ENCODE measurements around the gene MAML2. TPM values are rescaled to one million over a fixed set of nuclear protein-coding genes. Genes with fewer than 3 reads are reported as not detected.

MAML2 gene
- total and polyA plus RNA-seq, 4 donors: 3.8 to 41.8 (median 13.7) TPM

DNA sequence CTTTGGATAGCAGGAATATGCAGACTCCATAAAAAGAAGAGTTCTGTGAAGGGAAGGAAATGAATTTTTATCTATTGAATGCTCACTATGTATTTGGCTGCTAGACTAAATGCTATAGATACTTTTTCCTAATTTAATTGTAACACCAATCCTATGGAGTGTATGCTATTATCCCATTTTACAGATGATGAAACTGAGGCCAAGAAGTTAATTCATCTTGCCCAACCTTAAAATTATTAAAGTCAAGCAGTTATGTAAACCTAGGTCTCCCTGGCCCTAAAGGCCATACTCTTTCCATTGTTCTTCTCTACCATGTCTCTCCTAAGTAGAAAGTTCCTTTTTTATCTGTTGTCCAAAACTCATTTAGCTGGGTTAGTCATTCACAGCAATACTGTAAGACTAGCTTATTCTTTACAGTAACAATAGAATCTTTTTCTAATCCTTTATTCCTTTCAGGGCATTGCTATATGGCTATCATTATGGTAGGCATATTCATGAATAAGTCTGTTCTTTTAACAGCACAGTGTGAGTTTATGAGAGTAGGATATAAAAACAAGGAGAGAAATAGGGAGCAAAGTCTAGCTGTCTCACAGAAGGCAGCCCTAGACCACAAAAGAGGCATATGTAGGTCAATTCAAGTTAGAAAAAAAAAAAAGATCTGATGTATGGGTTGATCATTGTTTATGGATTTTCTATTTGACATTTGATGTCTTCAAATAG lies 50.5 kb downstream of the MAML2 start:
- no peak for DNase-seq
- H3K27me3 ChIP-seq (ENCODE audit: control insufficient read depth in 3 of 3, insufficient read depth in 3 of 3, low read length in 2 of 3): no peaks in the 10 kb centered on the region
- no peak overlapping the region for H3K4me3 ChIP-seq
- peaks cover 0 to 35% (median 14%) of the 10 kb centered on the region in 5 donors for H3K4me1 ChIP-seq (ENCODE audit: control insufficient read depth in 5 of 5, insufficient read depth in 5 of 5, low read length in 5 of 5)
- no peak overlapping the region for H3K27ac ChIP-seq (ENCODE audit: low read depth in 1 of 2, low read length in 1 of 2)
- no peak for ATAC-seq (ENCODE audit: insufficient read depth, low FRiP score)
- peak overlapping the region in 1 of 2 donors; percentile 16 for H3K9ac ChIP-seq (ENCODE audit: insufficient read depth in 1 of 2, low read length in 2 of 2)
- H3K9me3 ChIP-seq (ENCODE audit: control insufficient read depth in 4 of 4, insufficient read depth in 3 of 4, low read length in 3 of 4): no peaks in the 10 kb centered on the region
- TF ChIP-seq, protein P1, sequence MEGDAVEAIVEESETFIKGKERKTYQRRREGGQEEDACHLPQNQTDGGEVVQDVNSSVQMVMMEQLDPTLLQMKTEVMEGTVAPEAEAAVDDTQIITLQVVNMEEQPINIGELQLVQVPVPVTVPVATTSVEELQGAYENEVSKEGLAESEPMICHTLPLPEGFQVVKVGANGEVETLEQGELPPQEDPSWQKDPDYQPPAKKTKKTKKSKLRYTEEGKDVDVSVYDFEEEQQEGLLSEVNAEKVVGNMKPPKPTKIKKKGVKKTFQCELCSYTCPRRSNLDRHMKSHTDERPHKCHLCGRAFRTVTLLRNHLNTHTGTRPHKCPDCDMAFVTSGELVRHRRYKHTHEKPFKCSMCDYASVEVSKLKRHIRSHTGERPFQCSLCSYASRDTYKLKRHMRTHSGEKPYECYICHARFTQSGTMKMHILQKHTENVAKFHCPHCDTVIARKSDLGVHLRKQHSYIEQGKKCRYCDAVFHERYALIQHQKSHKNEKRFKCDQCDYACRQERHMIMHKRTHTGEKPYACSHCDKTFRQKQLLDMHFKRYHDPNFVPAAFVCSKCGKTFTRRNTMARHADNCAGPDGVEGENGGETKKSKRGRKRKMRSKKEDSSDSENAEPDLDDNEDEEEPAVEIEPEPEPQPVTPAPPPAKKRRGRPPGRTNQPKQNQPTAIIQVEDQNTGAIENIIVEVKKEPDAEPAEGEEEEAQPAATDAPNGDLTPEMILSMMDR (IDR thresholded peaks at IDR 0.05; ENCODE audit: control extremely low read depth, extremely low read depth): no peak
- H3K36me3 ChIP-seq (ENCODE audit: control insufficient read depth in 4 of 4, insufficient read depth in 4 of 4, low read length in 4 of 4): no peaks in the 10 kb centered on the region

- 95 to 100% methylated on average over 1 of the region's 1 CpG for WGBS, 2 donors
- no peak for ATAC-seq (ENCODE audit: insufficient read depth, low FRiP score)
- Histone ChIP-seq H3K9ac (ENCODE audit: insufficient read depth in 1 of 2, low read length in 2 of 2) (no peak overlapping the region), H3K27me3 (ENCODE audit: control insufficient read depth in 3 of 3, insufficient read depth in 3 of 3, low read length in 2 of 3) (no peaks in the 10 kb centered on the region), H3K4me1 (ENCODE audit: control insufficient read depth in 5 of 5, insufficient read depth in 5 of 5, low read length in 5 of 5) (peaks cover 0 to 40% (median 14%) of the 10 kb centered on the region in 5 donors), H3K4me3 (no peak overlapping the region), H3K9me3 (ENCODE audit: control insufficient read depth in 4 of 4, insufficient read depth in 3 of 4, low read length in 3 of 4) (no peaks in the 10 kb centered on the region), H3K36me3 (ENCODE audit: control insufficient read depth in 4 of 4, insufficient read depth in 4 of 4, low read length in 4 of 4) (no peaks in the 10 kb centered on the region), H3K27ac (ENCODE audit: low read depth in 1 of 2, low read length in 1 of 2) (no peak overlapping the region)
- TF ChIP-seq, protein P1 (IDR thresholded peaks at IDR 0.05; ENCODE audit: control extremely low read depth, extremely low read depth): no peak
- DNase-seq: no peak
These were observed 52.4 kb downstream of the MAML2 start for GRCh38 chr11:96290631-96291030.

DNA sequence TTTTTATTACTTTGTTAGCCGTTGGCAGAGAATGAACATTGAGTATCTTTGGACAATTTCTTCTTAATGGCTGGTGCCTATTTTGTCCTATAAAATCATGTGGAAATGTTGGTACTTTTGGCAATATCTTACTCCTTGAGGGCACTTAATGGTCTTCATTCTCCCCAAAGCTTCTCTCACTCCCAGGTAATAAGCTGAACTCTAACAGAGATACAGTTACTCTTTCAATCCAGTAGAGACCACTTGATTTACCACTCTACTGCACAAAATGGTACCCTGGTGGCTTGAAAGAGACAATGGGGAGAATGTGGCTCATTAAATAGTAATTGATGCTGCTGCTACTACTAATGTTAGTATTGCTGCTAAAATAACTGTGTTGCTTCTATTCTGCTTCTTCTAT lies 53.0 kb downstream of the MAML2 start:
- ATAC-seq (ENCODE audit: insufficient read depth, low FRiP score): no peak
- H3K4me1 ChIP-seq (ENCODE audit: control insufficient read depth in 5 of 5, insufficient read depth in 5 of 5, low read length in 5 of 5): peaks cover 0 to 36% (median 14%) of the 10 kb centered on the region in 5 donors
- WGBS, 2 donors: 90 to 97% methylated on average over 1 of the region's 1 CpG
- no peaks in the 10 kb centered on the region for H3K9me3 ChIP-seq (ENCODE audit: control insufficient read depth in 4 of 4, insufficient read depth in 3 of 4, low read length in 3 of 4)
- no peak overlapping the region for H3K27ac ChIP-seq (ENCODE audit: low read depth in 1 of 2, low read length in 1 of 2)
- TF ChIP-seq, protein P1 (IDR thresholded peaks at IDR 0.05; ENCODE audit: control extremely low read depth, extremely low read depth): no peak
- no peak overlapping the region for H3K9ac ChIP-seq (ENCODE audit: insufficient read depth in 1 of 2, low read length in 2 of 2)
- H3K27me3 ChIP-seq (ENCODE audit: control insufficient read depth in 3 of 3, insufficient read depth in 3 of 3, low read length in 2 of 3): no peaks in the 10 kb centered on the region
- no peak overlapping the region for H3K4me3 ChIP-seq
- H3K36me3 ChIP-seq (ENCODE audit: control insufficient read depth in 4 of 4, insufficient read depth in 4 of 4, low read length in 4 of 4): no peaks in the 10 kb centered on the region
- no peak for DNase-seq

GRCh38 chr11:96288915-96289314 lies 54.1 kb downstream of the MAML2 start:
- Histone ChIP-seq H3K27me3 (ENCODE audit: control insufficient read depth in 3 of 3, insufficient read depth in 3 of 3, low read length in 2 of 3) (no peaks in the 10 kb centered on the region), H3K9me3 (ENCODE audit: control insufficient read depth in 4 of 4, insufficient read depth in 3 of 4, low read length in 3 of 4) (no peaks in the 10 kb centered on the region), H3K4me1 (ENCODE audit: control insufficient read depth in 5 of 5, insufficient read depth in 5 of 5, low read length in 5 of 5) (peaks cover 0 to 25% (median 6%) of the 10 kb centered on the region in 5 donors), H3K36me3 (ENCODE audit: control insufficient read depth in 4 of 4, insufficient read depth in 4 of 4, low read length in 4 of 4) (no peaks in the 10 kb centered on the region), H3K27ac (ENCODE audit: low read depth in 1 of 2, low read length in 1 of 2) (no peak overlapping the region), H3K4me3 (no peak overlapping the region), H3K9ac (ENCODE audit: insufficient read depth in 1 of 2, low read length in 2 of 2) (no peak overlapping the region)
- TF ChIP-seq, protein P1 (IDR thresholded peaks at IDR 0.05; ENCODE audit: control extremely low read depth, extremely low read depth): no peak
- 91 to 92% methylated on average over 3 of the region's 3 CpGs for WGBS, 2 donors
- DNase-seq: no peak
- no peak for ATAC-seq (ENCODE audit: insufficient read depth, low FRiP score)
